ENCODE results near the gene ST6GAL1.
"Not testable (repeated sequence)": the region's sequence is repeated elsewhere in the genome, so short reads cannot be mapped to it uniquely, and the experiment has no call there.

Gene ST6GAL1

DNA sequence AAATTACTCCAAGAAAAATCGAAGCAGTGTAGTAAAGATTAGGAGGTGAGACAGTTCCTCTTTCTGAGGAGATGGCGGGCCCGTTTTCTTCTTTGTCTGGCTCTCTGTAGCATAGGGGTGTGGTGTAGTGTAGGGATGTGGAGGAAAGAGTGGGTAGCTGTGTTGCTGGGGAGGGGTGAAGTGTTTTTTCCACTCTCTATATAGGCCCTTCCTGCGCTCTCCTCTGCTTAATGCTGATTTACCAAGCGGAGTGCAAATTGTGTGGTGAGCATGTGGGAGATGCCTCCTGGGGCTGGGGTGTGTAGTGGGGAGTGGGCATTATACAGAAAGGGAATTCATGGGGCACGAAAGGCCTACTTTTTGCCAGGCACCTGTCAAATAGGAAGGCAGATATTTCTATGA is 94.9 kb downstream of the ST6GAL1 start:
- no peak for DNase-seq

DNA sequence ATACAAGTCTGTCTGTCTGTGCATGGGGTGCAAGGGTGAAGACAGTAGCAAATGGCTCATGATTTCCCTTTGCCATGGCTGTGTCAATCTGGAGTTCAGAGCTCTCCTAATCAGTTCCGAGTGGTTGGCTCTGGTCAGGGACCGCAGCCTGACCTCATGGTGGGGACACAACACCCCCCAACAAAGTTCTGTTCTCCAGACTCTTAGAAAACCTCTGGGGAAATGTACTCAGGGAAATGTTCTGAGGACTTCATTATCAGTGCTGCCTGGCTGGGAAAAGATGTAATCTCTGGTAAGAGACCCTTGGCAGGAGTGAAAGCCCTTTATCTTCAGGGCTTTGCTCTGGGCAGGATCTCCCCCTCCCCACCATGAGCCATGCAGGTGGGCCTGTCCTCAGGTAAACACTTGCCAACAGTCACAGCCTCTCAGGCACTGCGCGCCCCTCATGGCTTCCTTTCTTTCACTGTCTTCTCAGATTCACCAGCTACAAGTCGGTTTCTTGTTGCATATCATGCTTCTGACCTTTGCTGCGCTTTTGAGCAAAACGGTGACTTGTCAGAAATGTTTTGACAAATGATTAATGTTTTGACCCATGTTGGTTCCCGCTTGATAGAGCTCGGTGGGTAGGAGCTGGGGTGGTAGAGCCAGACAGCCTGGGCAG is 95.5 kb downstream of the ST6GAL1 start:
- DNase-seq = peak; percentile 68

DNA sequence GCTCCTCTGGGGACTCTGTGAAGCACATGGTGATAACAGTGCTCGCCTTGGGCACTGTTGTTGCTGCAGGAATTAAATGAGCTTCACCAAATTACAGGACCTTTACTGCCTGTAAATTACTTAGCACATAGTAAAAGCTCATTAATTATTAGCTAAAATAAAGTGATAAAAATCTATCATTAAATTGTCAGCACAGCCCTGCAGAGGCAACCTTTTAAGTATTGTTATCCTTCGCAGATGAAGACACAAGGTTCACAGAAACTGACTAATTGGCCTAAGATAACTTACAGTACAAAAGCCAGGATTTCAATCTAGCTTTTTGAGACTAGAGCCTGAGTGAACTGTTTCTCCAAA is 96.0 kb downstream of the ST6GAL1 start:
- no peak for DNase-seq

DNA sequence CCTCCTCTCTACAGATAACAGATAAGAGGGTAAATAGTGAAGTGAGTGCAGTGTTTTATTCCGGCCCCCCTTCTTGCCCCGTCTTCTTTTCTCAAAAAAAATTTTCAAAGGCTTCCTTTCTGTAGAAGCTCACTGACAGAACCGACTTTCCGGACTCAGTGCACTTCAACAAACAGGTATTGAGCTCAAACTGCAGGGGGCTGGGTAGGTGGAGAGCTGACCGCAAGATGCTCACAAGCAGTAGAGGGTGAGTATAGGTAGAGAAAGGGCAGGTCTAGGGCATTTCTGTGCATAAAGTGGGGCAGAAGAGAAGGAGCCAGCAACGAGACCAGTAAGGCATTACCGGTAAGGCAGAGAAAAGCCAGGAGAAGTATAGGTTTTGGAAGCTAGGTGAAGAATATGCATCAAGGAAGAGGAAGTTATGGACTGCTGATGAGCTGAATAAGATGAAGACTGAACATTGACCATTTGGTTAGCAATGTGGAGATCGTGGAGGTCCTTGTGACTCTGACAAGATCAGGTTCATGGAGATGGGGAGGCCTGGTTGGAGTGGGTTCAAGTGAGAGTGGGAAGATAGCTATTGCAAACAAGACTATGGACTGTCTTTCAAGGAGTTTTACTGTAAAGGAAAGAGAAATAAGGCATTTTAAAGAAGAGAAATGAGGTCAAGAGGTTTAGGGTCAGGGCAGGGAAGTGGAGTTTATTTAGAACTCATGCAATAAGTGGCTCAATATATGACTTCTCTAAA is 97.4 kb downstream of the ST6GAL1 start:
- no peak for DNase-seq

DNA sequence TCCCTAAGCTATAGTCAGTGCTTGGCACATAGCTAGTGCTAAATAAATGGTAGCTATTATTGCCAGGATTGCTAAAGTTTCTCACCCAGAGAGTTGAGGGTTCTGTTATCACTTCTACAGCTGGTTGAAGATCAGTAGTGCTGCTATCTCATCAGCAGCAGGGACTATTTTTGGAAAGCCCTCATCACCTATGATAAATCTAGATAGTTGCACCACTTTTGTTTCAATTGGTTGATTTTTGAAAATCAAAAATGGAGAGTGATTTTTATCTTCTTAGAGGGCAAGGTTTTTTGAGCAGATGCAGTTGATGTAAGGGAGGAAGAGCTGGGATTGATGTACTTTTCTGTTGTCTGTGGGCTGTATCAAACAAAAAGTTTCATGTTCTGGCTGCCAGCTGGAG is 101.6 kb downstream of the ST6GAL1 start:
- no peak for DNase-seq

DNA sequence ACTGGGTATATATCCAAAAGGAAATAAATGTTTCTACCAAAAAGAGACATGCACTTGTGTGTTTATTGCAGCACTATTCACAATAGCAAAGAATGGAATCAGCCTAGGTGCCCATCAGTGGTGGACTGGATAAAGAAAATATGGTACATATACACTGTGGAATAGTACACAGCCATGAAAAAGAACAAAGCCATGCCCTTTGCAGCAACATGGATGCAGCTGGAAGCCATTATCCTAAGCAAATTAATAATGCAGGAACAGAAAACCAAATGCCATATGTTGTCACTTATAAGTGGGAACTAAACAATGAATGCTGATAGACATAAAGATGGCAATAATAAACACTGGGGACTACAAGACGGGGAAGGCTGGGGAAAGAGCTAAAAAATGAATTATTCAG is 106.1 kb downstream of the ST6GAL1 start:
- DNase-seq = no peak

DNA sequence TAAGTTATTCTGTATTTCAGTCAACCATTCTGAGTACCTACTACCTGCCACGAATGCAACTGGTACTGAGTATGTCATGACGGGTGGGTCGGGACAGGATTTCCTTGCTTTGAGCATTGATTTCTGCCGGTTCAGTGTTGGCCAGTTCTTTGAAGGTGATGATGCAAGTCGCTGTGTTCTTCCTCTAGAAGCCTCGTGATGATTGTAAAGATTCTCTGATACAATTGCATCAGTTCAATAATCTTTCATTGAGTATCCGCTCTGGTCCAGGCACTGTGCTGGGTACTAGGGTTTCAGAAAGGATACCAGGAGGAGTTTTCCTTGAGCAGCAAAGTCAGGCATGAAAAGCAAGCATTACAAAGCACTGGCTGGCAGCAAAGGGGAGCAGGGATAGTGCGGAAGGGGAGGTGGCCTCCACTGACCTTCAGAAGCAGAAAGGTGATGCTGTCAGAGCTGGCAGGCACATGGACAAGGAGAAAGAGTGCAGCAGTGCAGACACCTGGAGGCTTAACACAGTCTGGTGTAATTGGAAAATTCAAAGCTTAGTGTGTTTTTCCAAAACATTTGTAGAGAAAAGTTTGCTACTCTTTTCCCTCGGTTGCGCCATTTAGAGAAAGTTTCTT is 108.9 kb downstream of the ST6GAL1 start:
- DNase-seq = no peak

DNA sequence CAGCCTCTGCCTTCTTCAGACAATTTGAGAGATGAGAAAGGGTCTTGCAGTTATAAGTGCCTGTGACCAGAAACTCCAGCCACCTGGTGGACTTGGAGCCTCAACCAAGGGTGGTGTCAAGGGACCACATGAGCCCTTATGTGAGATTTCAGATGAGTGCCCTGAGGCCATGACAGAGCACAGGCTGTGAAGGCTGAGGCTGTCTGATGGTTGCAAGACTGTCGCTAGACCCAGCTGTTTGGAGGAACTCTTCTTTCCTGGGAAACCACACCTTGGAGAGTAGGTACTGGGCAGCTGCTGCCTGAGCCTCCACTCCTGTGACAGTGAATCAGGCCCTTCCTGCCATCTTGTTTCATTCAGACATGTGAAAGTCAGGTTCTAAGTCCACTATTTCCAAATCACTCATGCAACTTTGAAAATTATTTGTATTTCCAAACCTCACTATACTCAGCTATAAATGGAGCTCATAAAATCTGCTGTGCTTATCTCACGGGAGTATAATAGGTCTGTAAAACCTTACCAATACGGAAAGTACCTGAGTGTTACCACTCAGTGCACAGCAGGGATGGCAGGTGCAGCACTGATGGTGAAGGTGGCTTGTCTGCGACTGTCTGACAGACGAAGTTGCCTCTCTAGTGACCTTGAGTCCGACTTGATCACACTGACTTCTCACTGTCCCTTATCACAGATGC is 109.5 kb downstream of the ST6GAL1 start:
- DNase-seq = no peak

DNA sequence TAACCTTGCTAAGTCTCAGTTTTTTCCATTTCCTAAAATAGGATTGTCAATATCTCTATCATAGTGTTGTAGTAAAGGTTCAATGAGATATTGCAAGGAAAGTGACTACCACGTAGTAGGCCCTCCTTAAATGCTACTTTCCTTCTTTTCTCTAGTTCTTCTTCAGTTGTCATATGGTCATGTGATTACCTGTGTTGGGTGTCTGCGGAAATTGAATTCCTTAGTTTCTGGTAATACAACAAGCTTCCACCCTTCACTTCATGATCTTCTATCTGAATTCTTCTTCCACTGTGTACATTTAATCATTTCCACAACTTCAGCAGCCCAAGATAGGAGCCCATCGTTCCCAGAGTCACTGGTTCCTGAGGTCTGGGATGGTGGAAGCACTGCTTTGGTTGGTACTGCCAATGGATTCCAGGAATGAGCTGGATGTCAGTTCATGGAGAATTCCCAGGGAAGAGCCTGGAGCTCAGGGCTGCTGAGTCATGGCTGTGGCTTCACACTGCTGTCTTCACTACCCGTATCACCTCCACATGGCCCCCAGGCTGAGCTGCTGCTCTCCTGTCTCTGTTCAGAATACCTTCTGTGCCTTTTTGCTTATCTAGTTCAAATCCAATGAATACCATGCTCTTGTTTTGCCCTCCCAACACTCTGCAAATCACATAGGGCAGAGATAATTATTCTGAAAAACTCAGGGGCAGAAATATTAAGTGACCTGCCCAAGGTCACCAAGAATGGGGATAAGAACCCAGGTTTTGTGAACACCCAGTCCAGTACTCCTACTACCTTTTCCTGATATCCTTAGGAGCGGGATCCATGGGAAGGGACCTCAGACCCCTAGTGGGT is 110.4 kb downstream of the ST6GAL1 start:
- no peak for DNase-seq

DNA sequence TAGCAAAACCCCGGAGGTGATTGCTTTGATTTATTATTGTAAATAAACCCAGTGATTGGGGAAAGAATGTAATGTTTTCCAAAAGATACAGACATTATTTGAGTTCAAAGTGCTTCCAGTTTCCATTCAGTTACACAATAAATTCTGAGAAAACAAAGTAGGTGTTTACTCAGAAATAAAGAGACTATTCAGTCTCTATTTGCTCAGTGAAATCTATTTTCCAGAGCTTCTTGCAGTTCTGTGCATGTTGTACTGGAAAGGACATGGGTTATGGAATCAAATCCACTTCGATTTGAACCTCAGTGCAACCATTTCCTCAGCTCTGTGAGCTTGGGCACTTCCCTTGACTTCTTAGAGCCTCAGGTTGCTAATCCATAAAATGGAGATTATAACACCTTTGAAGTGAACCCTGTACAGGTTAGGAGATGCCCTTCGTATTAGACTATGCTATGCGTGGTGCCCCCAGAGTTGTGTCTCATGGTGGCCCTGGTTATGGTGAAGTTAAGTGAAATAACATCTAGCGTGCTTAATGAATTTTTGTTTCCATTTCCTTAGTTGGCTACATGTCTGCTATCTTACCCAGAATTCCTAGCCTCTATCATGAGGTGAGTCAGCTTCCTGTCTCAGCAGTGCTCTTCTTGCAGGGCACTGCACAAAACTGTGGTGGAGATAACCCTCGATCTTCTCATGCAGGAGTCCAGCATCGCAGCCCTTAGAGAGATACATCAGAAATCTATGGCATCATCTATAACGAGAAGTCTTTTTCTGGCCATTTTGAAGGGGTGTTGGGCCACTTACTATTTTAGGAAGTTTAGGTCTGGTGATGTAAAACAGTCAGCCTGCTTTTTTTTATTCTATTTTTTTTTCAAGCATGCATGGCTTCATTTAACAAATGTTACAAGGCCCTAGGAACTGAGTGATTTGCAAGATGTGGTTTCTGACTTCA is 111.3 kb downstream of the ST6GAL1 start:
- DNase-seq = peak; percentile 77

DNA sequence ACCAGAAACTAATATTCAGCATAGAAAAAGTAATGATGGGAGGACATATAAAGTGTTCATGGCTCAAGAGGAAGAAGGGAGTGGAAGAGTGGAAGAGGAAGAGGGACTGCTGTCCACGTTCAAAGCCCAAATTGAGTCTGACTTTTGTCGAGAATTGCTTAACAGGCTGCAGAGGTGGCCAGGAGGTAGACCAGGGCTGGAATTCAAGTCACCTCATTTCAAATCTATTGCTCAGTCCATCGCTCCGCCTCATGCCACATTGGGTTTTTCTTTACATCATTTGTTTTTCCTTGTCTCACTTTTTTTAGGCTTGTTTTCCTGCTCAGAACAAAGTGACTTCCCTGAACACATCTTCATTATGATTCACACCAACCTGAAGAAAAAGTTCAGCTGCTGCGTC is 112.0 kb downstream of the ST6GAL1 start:
- DNase-seq = no peak

DNA sequence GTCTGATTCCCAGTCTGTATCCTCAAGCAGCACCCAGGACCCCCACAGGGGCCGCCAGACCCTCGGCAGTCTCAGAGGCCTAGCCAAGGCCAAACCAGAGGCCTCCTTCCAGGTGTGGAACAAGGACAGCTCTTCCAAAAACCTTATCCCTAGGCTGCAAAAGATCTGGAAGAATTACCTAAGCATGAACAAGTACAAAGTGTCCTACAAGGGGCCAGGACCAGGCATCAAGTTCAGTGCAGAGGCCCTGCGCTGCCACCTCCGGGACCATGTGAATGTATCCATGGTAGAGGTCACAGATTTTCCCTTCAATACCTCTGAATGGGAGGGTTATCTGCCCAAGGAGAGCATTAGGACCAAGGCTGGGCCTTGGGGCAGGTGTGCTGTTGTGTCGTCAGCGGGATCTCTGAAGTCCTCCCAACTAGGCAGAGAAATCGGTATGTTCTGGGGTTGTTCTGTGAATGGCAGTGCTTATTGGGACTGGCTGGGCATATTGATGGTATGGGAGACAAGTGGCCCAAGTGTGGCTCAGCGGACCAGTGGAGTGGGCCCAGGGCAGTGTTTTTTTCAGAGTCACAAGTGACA is 112.6 kb downstream of the ST6GAL1 start:
- no peak for DNase-seq

DNA sequence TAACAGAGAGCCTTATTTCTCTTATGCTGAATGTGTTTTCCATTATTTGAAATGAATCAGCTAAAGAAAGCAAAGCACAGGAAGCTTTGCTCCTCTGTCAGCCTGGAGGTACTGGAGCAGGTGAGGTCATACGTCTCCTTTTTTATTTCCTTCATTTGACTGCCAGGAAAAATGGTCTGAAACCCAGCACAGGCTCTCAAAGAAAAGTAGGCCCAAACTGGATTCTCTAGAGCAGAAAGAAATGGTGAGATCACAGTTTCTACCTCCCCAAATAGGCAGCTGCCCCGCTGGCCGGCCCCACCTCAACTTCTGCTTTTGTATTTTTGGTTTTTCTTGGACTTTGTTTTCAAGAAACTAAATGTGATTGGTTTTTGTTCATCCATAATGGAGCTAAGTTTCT is 113.9 kb downstream of the ST6GAL1 start:
- DNase-seq = no peak

DNA sequence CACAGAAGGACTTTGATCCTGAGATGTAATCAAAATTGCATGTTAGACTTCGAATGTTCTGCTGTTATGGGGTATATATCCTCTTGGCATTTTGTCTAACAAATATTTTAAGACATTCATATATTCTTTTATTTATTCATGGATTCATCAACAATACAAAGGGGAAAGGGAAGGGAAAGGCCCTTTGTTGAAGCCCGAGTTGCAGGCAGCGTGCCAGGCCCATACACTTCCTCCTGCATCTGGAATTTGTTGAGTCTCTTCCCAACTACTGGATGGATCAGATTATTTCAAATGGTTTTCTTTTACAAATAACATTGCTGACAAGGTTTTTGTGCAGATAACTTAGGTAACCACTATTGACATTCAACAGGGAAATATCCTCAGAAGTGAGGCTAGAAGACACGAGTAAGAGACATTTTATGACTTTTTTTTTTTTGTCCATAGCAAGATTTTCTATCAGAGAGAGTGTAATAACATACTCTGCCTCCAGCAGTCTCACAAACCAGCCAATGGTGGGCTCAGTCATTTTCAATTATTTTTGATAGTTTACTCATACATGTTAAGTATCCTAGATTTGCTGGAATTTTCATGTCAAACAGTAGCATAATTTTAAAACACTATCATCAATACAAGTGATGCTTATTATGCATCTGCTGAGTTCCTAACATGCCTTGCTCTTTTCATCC is 114.7 kb downstream of the ST6GAL1 start:
- no peak for DNase-seq

DNA sequence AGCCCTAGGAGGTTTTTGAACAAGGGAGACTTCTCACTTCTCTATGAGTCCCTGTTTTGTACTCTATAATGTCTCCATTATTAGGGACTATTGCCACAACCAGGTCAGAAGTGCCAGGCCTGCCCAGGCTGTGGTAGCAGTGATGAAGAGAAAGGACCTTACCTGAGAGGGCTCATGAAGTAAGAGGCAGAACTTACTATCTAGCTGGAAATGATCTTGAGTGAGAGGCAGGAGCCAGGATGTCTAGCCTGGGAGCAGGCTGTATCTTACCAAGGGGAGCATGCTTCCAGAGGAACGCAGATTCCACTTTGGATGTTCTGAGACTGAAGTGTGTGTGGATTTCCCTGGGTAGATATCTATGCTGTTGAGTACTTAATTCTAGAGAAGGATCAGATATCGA is 115.7 kb downstream of the ST6GAL1 start:
- DNase-seq = no peak

DNA sequence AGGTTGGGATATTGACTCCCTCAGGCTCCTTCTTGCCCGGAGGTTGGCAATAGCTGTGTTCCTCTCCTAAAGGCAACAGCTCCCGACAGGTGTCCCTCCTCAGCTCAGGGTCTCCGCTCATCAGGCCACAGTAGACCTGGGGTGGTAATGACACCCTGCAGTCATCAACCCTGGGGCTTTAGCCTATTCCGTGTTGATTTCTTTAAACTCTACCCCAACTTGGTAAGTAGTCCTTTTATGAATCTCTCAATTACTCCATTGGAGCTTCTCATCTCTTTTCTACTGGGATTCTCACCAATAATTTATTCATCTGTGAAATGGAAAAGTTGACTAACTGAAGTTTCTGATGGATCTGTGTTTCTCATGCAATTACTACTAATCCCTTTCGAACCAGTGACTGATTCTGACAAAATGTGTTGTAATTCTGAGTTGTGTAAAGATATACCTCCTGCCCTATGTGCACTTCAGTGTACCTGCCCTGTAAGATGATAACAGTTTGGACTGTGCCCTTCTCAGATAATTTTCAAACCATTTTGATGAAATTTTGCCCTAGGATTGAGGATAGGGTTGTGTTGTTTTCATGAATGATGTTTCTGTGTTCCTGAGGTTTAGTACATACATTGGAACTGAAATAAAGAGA is 119.3 kb downstream of the ST6GAL1 start:
- no peak for DNase-seq

DNA sequence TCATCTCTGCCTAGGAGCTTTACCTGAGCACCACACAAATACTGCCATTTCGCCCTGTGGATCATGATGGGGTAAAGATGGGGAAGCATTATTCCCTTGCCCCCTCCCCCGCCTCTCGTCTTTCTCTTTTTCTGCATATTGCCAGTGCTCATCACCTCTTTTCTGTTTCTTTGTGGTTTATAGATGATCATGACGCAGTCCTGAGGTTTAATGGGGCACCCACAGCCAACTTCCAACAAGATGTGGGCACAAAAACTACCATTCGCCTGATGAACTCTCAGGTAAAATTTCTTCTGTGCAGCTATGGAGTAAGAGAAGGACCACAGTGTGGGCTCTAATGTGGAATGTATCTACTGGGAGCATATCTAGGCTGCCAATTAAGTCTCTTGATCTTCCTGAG is 120.7 kb downstream of the ST6GAL1 start:
- DNase-seq = no peak

DNA sequence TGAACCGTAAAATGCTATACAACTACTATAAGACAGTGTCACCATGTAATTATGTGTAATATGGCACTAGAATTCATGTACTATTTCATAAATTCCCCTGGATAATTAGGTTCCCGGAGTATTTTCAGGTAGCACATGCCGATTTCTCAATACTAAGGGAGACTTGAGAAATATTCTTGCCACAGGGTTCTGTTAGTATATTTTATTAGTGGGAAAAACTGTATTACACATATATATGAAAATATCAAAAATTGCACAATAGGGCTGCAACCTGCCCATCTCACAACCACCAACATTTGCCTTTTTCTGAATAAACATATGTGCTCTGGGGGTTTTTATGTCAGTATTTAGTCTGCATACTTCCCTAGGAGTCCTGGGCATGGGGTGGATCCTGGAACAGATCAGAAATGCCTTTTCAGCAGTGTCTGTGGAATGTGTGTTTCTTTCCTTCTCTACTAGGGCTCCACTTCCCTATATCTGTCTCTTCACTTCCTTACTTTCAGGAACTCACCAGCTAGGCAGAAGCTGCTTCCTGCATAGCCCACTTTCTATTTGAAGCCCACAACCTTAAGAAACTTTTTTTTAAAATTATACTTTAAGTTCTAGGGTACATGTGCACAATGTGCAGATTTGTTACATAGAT is 121.5 kb downstream of the ST6GAL1 start:
- no peak for DNase-seq

DNA sequence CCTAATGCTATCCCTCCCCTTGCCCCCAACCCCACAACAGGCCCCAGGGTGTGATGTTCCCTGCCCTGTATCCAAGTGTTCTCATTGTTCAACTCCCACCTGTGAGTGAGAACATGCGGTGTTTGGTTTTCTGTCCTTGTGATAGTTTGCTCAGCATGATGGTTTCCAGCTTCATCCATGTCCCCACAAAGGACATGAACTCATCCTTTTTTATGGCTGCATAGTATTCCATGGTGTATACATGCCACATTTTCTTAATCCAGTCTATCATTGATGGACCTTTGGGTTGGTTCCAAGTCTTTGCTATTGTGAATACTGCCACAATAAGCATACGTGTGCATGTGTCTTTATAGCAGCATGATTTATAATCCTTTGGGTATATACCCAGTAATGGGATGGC is 122.1 kb downstream of the ST6GAL1 start:
- not testable (repeated sequence) for DNase-seq

DNA sequence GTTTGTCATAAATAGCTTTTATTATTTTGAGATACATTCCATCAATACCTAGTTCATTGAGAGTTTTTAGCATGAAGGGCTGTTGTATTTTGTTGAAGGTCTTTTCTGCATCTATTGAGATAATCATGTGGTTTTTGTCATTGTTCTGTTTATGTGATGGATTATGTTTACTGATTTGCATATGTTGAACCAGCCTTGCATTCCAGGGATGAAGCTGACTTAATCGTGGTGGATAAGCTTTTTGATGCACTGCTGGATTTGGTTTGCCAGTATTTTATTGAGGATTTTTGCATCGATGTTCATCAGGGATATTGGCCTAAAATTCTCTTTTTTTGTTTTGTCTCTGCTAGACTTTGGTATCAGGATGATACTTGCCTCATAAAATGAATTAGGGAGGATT is 124.1 kb downstream of the ST6GAL1 start:
- not testable (repeated sequence) for DNase-seq

All from hematopoietic multipotent progenitor cell treated with erythropoietin and hydrocortisone succinate and interleukin-3 and kit ligand, for 8 days (in vitro differentiated cells).